ENCODE measurements around the gene TYW1.
"Not testable (repeated sequence)": the region's sequence is repeated elsewhere in the genome, so short reads cannot be mapped to it uniquely, and the experiment has no call there.

Gene TYW1

DNA sequence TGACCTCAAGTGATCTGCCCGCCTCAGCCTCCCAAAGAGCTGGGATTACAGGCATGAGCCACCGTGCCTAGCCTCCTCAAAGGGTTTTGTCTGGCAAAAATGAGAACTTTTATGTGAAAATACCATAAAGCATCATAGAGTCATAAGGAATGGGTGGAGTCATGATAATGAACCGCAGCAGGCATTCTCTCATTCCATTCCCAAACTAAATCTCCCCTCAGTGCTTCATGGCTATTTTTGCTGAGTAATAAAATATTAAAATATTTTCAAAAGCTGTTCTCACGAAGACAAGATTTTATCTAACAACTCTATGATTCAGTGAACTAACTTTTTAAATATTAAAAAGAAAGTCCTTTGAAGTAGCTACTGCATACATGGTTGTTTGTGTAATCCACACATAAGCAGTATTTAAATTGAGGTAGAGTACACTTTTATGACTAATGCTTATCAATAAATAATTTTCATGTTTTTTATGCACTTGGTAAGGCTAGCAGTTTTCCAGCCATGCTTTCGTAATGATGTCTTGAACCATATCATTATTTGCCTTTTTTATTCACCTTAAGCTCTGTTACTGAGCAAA, 195.6 kb downstream of the TYW1 start:
- not testable (repeated sequence) for DNase-seq

- peak in 7 of 14 donors; percentile 0 to 8 (median 2) for DNase-seq
Measured at GRCh38 chr7:67192889-67193613, 196.4 kb downstream of the TYW1 start.

- not testable (repeated sequence) for DNase-seq
Measured at GRCh38 chr7:67196176-67196575, 199.5 kb downstream of the TYW1 start.

- not testable (repeated sequence) for DNase-seq
Measured at GRCh38 chr7:67198865-67199526, 202.4 kb downstream of the TYW1 start.

- not testable (repeated sequence) for DNase-seq
Measured at GRCh38 chr7:67205772-67206171, 209.1 kb downstream of the TYW1 start.

- DNase-seq = no peak
Measured at GRCh38 chr7:67206452-67206851, 209.8 kb downstream of the TYW1 start.

- DNase-seq = not testable (repeated sequence)
Measured at GRCh38 chr7:67208656-67209055, 212.0 kb downstream of the TYW1 start.

DNA sequence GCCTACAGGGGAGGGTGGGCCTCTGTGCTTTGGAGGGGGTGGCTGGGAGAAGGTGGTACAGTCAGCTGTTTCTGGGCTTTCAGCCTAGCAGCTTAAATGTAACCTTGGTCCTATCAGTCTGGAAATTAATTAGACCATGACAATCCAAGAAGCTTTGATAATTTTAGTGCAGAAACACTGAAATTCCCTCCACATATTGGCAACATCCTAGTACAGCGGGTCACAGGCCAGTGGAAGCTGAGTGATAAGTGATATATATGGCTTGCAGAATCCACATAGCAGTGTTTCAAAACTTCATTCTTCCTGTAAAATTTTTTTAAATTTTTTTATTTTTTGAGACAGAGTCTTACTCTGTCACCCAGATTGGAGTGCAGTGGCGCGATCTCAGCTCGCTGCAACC, 212.6 kb downstream of the TYW1 start:
- DNase-seq = no peak

DNA sequence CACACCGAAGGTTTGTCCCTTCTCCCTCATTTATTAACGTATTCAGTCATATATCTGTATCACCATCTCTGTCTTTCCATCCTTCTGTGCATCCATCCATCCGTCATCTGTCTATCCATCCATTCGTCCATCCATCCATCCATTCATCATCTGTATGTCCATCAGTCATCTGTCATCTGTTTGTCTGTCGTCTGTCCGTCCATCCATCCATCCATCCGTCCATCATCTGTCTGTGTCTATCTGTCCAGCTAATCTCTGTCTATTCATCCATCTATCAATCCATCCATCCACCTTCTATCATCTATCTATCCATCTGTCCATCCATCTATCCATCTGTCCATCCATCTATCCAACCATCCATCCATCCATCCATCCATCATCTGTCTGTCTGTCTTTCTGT, 213.9 kb downstream of the TYW1 start:
- no peak for DNase-seq

DNA sequence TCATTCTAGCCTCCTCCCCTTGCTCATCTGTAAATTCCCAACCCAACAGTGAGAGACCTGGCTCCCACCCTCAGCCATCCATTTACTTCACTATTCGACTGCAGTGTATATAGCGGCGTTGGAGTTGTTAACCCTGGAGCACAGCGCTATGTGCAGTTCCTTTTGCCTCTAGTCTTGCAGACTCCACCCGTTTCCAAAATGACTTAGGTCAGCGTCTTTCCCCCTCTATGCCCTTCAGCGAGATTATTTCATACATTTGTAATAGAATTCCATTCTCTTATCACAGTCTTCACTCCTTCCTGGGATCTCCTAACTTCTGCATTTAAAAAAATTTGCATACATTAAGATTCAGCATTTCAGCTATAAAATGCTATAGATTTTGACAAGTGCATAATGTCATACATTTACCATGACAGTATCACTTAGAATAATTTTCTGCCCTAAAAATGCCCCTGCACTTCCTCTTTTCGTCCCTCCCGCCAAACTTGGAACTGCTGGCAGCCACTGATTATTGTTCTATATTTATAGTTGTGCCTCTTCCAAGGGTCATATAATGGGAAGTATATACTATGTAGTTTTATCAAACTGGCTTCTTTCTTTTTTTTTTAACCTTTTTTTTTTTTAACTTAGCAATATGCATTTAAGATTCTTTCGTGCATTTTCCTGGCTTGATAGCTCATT, 215.2 kb downstream of the TYW1 start:
- not testable (repeated sequence) for DNase-seq

DNA sequence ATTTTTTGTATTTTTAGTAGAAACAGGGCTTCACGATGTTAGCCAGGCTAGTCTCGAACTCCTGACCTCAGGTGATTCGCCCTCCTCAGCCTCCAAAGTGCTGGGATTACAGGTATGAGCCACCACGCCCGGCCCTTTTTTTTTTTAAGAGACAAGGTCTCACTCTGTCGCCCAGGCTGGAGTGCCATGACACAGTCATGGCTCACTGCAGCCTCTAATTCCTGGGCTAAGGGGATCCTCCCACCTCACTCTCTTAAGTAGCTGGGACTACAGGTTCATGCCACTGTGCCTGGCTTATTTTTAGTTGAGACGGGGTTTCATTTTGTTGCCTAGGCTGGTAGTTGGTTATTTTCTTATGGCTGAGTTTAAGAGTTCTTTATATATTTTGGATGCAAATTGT, 216.4 kb downstream of the TYW1 start:
- not testable (repeated sequence) for DNase-seq

DNA sequence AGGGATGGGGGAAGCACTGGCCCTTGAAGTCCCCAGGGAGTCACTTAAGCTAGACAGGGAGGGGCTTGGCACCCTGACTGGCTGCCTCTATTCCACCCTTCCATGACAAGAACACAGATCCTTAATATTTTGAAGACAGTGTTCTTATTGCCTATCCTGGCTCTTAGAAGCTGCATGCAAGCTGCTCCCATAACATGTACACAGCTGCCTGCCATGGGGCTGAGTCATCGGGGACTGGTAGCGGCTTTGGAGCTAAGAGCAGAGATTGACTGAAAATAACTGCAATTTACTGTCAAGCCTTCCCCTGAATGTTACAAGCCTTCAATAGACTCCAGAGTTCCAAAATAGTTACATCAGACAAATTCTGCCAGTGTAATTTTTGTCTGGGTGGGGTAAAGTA, 226.9 kb downstream of the TYW1 start:
- not testable (repeated sequence) for DNase-seq

- not testable (repeated sequence) for DNase-seq
Measured at GRCh38 chr7:67226340-67226907, 229.8 kb downstream of the TYW1 start.

DNA sequence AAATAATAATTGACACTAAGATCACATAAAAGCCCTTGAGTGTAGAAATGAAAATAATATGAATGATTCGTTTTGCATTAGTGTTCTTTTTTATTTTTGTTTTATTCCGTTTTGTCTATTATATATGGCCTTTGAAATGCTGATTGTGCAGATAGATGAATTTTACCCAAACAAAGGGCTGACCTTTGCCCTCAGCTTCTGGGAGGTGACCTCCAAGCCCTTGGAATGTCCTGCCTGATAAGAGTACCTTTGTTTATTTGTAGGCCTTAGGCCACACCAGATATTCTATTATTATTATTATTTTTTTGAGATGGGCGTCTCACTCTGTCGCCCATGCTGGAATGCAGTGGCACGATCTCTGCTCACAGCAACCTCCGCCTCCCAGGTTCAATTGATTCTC, 230.3 kb downstream of the TYW1 start:
- not testable (repeated sequence) for DNase-seq

- not testable (repeated sequence) for DNase-seq
Measured at GRCh38 chr7:67229018-67229417, 232.4 kb downstream of the TYW1 start.

GRCh38 chr7:67230029-67230428, 233.4 kb downstream of the TYW1 start:
- DNase-seq = not testable (repeated sequence)

- DNase-seq = not testable (repeated sequence)
Measured at GRCh38 chr7:67233506-67233905, 236.9 kb downstream of the TYW1 start.

- not testable (repeated sequence) for DNase-seq
Measured at GRCh38 chr7:67236216-67236615, 239.6 kb downstream of the TYW1 start.

GRCh38 chr7:67242871-67243270, 246.2 kb downstream of the TYW1 start:
- DNase-seq = not testable (repeated sequence)

GRCh38 chr7:67248364-67248763, 251.7 kb downstream of the TYW1 start:
- not testable (repeated sequence) for DNase-seq

GRCh38 chr7:67251986-67252558, 255.4 kb downstream of the TYW1 start:
- no peak for DNase-seq

DNA sequence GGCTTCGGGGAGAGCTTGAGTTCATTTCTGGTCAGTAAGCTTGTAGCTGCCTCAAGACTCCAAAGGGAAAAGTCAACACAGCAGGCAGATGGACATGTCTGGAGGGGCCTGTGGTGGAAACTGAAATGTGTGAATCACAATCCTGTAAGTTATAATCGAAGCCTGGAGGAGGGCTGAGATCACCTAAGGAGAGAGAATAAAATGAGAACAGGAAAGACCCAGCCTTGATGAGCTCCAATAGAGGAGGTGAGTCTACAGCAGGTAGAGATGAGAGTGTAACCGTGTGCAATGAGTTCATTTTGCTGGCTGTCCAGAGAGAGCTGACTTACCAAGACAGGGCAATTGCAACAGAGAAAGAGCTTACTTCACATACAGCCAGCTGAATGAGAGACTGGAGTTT, 258.4 kb downstream of the TYW1 start:
- not testable (repeated sequence) for DNase-seq
